Neural progenitor cell (in vitro differentiated cells): ENCODE data around the gene CAMKK1.

Source experiments
- EZH2phosphoT487 ChIP-seq: fragments of 200-600 bp; sonication (generic); IDR thresholded peaks from 2 replicates; pipeline ENCODE4 v1.6.1; 2017; ENCODE audit warnings: antibody characterized with exemption
- TF ChIP-seq, protein P1 (sequence below): fragments of 200-600 bp; sonication (generic); IDR thresholded peaks from 2 replicates; pipeline ENCODE4 v1.5.1; 2017; ENCODE audit warnings: antibody characterized with exemption, mild to moderate bottlenecking

DNA sequence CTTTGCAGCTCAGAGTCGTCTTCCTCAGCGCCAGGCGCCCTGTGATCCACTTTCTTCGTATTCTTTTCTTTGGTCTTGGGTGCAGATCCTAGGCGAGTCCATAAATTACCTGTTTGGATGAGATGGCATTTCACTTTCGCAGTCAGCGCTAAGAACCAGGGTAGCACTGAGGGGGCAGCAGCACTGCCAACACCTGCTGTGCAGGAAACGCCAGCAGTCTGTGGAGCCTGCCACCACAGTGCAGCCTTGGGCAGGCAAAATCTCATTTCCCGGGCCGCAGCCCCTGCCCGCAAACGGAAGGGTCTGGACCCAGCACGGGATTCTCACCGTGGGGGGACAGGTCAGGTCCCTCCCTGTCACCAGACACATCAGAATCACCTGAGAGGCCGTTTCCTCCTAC is 79.7 kb downstream of the CAMKK1 start:
- TF ChIP-seq, protein P1, sequence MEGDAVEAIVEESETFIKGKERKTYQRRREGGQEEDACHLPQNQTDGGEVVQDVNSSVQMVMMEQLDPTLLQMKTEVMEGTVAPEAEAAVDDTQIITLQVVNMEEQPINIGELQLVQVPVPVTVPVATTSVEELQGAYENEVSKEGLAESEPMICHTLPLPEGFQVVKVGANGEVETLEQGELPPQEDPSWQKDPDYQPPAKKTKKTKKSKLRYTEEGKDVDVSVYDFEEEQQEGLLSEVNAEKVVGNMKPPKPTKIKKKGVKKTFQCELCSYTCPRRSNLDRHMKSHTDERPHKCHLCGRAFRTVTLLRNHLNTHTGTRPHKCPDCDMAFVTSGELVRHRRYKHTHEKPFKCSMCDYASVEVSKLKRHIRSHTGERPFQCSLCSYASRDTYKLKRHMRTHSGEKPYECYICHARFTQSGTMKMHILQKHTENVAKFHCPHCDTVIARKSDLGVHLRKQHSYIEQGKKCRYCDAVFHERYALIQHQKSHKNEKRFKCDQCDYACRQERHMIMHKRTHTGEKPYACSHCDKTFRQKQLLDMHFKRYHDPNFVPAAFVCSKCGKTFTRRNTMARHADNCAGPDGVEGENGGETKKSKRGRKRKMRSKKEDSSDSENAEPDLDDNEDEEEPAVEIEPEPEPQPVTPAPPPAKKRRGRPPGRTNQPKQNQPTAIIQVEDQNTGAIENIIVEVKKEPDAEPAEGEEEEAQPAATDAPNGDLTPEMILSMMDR = no peak
- no peak for TF ChIP-seq EZH2phosphoT487
